Measurements from ENCODE around the gene RAPGEF2.

GRCh38 chr4:159117968-159118367 lies 15.1 kb downstream of the RAPGEF2 start:
- TF ChIP-seq, protein P1, sequence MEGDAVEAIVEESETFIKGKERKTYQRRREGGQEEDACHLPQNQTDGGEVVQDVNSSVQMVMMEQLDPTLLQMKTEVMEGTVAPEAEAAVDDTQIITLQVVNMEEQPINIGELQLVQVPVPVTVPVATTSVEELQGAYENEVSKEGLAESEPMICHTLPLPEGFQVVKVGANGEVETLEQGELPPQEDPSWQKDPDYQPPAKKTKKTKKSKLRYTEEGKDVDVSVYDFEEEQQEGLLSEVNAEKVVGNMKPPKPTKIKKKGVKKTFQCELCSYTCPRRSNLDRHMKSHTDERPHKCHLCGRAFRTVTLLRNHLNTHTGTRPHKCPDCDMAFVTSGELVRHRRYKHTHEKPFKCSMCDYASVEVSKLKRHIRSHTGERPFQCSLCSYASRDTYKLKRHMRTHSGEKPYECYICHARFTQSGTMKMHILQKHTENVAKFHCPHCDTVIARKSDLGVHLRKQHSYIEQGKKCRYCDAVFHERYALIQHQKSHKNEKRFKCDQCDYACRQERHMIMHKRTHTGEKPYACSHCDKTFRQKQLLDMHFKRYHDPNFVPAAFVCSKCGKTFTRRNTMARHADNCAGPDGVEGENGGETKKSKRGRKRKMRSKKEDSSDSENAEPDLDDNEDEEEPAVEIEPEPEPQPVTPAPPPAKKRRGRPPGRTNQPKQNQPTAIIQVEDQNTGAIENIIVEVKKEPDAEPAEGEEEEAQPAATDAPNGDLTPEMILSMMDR (IDR thresholded peaks at IDR 0.05): no peak
- no peak for TF ChIP-seq POLR2A (IDR thresholded peaks at IDR 0.05)

Data from testis (tissue), 2 donors.